Ureter (tissue), 1 donor: ENCODE measurements around the gene SHOC1. TPM values are rescaled to one million over a fixed set of nuclear protein-coding genes. Genes with fewer than 3 reads are reported as not detected.
"Not testable (repeated sequence)": the region's sequence is repeated elsewhere in the genome, so short reads cannot be mapped to it uniquely, and the experiment has no call there.

Experiments
- DNase-seq: peaks from one replicate; pipeline ENCODE4 v3.0.0-alpha.2; 2020; ENCODE audit warnings: low spot score
- total RNA-seq: library from RNA; stranded (reverse); gene quantifications from one replicate; pipeline ENCODE4 v1.2.4, GENCODE V29; 2023
- donor health status: DM: yes; HTN: yes; CAD: no.

The SHOC1 gene
- 0.16 TPM for total RNA-seq

DNA sequence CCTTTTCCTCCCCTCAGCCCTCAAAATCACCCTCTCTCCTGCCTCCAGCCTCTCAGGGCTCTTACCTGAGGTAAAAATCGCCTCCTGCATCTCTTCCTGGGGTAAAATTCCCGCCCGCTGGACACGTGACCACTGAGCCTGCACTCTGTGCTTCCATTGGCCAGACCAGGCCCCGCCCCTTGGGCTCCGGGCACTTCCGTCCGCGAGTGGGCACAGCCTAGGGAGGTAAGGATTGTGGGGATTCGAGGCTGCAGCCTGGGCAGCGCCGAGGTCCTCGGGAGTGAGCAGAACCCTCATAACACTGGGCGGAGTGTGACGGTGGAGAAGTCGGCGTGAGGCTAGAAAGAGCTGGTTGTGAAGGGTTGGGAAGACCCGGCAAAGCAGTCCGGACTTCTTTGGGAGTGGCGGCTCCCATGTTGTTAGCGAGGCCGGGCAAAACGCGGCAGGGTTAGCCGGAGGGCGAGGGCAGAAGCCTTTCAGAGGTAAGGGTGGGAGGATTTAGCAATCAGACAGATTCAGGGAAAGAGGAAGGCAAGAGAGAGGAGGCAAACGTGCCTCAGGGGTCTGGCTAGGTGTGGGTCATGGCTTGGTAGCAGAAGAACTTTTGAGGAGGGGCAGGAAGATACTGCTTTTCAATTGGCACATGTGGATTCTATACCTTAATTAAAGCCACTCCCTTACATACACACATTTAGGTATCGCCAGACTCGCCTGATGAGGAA is at the start of gene SHOC1:
Gene SHOC1, minus strand, starts transcription at position 103 of the 722 bp plus-strand sequence. CDS start 3,519 bp downstream, outside the sequence.
- DNase-seq, result no peak

DNA sequence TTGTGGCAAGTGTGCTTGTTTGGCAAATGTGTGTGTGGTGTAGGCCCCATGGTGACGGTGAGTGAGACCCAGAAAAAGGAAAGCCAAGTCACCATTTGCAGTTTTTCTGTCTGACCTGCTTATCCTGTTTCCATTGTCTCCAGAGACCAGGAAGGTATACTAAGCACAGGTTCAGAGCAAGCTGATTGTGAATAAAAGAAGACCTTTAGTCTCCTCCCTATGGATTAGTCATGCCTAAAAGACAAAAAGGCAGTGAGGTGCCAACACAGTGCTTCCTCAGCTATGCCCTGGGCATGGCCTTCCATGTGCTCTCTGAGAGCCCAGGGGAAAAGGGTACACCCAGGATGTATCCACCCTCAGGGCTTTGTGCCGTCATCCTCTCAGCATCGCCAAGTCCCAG is 49.2 kb upstream of the SHOC1 start:
- DNase-seq, result peak; percentile 45

- DNase-seq, result no peak
Observed at GRCh38 chr9:111842313-111842712, 47.6 kb upstream of the SHOC1 start.

GRCh38 chr9:111840442-111840841 is 45.7 kb upstream of the SHOC1 start:
- DNase-seq, result no peak

DNA sequence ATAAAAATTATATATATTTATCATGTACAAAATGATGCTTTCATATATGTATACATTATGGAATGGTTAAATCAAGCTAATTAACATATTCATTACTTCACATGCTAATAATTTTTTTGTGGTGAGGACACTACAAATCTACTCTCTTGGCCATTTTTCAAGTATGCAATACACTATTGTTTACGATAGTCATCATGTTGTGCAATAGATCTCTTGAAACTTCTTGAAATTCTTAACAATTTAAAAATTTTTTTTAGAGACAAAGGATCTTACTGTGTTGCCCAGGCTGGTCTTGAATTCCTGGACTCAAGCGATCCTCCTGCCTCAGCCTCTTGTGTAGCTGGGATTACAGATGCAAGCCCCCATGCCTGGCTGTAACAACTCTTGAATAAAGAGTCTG is 45.2 kb upstream of the SHOC1 start:
- no peak for DNase-seq

DNA sequence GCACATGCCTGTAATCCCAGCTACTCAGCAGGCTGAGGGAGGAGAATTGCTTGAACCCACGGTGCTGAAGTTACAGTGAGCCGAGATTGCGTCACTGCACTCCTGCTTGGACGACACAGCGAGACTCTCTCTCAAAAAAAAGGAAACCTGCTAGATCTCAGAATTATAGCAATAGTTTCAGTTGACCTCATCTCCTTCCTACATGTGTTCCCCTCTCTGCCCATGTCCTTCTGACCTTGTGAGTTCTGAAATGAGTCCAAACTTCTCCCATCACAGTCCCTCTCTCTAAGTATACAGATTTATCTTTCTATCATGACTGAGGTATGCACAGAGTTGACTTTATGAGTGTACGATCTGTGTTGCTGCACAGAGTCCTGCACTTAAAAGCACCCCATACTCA is 44.6 kb upstream of the SHOC1 start:
- no peak for DNase-seq

- no peak for DNase-seq
Observed at GRCh38 chr9:111838439-111838838, 43.7 kb upstream of the SHOC1 start.

GRCh38 chr9:111836311-111836710 is 41.6 kb upstream of the SHOC1 start:
- no peak for DNase-seq

GRCh38 chr9:111833941-111834340 is 39.2 kb upstream of the SHOC1 start:
- DNase-seq, result no peak

DNA sequence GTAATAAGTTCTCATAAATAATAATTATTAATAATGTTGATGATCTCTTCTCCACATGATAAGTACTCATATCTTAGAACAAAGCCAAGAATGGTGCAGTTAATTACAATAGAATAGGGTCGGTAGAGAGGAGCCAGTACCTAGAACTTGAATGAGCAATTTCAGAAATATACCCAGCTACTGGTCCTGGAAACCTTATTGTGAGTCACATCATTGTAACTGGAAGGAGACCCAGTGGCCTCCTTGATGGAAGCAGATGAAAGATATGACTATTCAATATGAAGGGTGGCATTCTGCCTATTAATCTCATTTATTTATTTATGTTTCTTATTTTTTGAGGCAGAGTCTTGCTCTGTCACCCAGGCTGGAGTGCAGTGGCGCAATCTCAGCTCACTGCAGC is 37.7 kb upstream of the SHOC1 start:
- no peak for DNase-seq

DNA sequence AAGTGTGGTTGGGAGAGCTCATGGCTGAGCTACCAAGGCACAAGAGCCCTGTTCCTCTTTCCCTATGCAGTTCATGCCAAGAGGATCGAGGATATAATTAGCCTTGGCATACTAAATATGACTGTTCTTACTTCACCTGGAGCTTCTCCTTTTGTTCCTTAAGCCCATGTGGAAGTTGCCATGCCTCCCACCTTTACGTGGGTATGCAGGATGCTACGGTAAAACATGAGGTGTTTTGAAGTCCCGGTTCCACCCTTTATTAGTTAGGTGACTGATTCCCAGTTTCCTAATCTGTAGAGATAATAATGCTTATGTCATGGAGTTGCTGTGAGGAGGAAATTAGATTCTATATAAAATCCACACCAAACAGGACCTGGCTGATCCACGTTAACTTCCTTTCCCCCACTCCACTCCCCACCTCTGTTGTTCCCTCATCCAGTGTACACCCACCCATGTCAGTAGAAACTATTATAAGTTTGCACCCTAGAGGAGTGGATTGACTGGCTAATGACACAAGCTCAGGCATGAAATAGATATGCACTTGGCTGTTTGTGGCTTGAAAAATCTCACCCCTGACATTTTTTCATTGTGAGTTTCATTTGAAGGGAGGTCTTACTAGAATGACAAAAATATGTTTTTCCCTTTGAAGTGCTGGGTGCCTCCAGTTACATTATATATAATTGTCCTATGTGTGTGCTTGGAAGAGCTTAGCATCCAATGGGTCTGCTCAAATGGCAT is 36.8 kb upstream of the SHOC1 start:
- no peak for DNase-seq

GRCh38 chr9:111828193-111828592 is 33.5 kb upstream of the SHOC1 start:
- no peak for DNase-seq

DNA sequence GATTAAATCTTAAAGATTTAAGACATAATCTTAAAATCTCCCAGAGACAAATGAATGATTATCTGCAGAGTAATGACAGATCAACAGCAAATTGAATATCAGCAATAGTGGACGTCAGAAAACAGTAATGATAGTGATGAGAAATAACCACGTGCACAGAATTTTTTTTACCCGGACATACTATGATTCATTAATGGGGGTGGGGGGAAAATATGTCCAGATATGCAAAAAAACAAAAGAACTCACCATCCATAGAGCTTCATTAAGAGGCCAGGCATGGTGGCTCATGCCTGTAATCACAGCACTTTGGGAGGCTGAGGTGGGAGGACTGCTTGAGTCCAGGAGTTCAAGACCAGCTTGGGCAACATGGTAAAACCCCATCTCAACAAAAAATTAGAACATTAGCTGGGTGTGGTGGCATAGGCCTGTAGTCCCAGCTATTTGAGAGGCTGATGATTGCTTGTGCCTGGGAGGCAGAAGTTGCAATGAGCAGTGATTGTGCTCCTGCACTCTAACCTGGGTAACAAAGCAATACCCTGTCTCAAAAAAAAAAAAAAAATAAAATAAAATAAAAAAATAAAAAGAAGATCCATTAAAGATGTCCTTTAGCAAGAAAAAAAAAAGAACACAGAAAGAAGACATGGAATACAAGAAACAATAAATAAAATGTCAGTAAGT is 30.9 kb upstream of the SHOC1 start:
- DNase-seq, result no peak

- no peak for DNase-seq
Observed at GRCh38 chr9:111821006-111821528, 26.3 kb upstream of the SHOC1 start.

GRCh38 chr9:111819360-111819759 is 24.6 kb upstream of the SHOC1 start:
- DNase-seq, result no peak

- DNase-seq, result no peak
Observed at GRCh38 chr9:111815285-111816070, 20.7 kb upstream of the SHOC1 start.

DNA sequence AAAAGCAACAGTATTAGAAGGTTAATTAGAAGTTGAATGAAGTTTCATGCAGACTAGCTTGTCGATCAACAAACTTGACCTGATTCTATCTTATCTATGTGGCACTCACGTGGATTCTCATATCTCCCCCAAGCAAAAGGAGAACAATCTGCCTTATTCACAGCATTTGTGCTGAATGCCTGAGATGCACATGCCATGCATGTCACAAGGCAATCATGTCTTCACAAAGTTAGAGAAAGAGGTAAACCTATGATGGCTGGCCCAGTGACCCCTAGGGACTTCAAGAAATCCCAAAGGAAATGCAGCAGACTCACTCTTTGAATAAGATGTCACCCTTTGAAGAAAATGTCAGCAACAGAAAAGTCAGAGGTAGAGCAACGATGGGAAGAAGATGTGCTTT is 17.6 kb upstream of the SHOC1 start:
- DNase-seq, result no peak

GRCh38 chr9:111810908-111811307 is 16.2 kb upstream of the SHOC1 start:
- DNase-seq, result no peak

GRCh38 chr9:111810415-111810814 is 15.7 kb upstream of the SHOC1 start:
- not testable (repeated sequence) for DNase-seq

- DNase-seq, result no peak
Observed at GRCh38 chr9:111807197-111807596, 12.5 kb upstream of the SHOC1 start.

DNA sequence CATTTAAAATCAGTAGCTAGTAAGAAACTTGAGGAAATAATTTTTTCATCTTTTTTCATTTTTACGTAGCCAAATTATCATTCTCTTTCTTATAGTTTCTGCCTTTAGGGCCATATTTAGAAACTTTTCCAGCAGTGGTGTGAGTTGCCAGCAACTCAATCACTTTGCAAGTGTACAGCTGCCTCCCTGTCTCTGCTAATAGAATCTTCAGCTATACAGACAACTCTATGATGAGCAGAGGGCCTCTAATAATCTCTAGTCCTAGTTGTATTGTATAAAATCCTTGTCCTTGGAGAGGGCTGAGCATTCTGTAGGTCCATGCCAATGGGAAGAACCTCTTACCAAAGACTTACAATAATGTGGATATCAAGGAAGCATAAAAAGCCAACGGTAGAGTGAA is 11.5 kb upstream of the SHOC1 start:
- DNase-seq, result no peak

GRCh38 chr9:111805830-111806241 is 11.1 kb upstream of the SHOC1 start:
- no peak for DNase-seq
